WTC11 (cell line): ENCODE measurements around the gene RBBP7. TPM values are rescaled to one million over a fixed set of nuclear protein-coding genes. Genes with fewer than 3 reads are reported as not detected.

ENCODE experiments used
- ATAC-seq: fragments of 200-7000 bp; cut with Tn5 transposase; 2 replicates; pipeline ENCODE4 v1.10.0; 2021; ENCODE audit warnings: mild to moderate bottlenecking, moderate library complexity
- CTCF ChIA-PET: fragments of 300-600 bp; sonication (Branson Sonifier 250); formaldehyde crosslinking; loops from one replicate; lab custom pipeline; 2021; ENCODE audit warnings: antibody characterized with exemption; lab: Charles Lee
- POLR2A ChIA-PET: fragments of 350-600 bp; sonication (Branson Sonifier 250); formaldehyde crosslinking; loops from one replicate; lab custom pipeline; 2021; ENCODE audit warnings: antibody characterized with exemption; lab: Charles Lee
- DNase-seq: peaks from one replicate; pipeline ENCODE4 v3.0.0; 2021; ENCODE audit warnings: low spot score
- H3K27ac Mint-ChIP-seq: 2 replicates; pipeline ENCODE4 v1.8.0; 2021; ENCODE audit warnings: mixed read lengths
- H3K27me3 Mint-ChIP-seq: 2 replicates; pipeline ENCODE4 v1.8.0; 2021; ENCODE audit warnings: low read depth, mild to moderate bottlenecking, moderate library complexity, mixed read lengths
- H3K36me3 Mint-ChIP-seq: 2 replicates; pipeline ENCODE4 v1.8.0; 2021; ENCODE audit warnings: mixed read lengths
- H3K4me1 Mint-ChIP-seq: 2 replicates; pipeline ENCODE4 v1.8.0; 2022; ENCODE audit warnings: mixed read lengths
- H3K4me3 Mint-ChIP-seq: 2 replicates; pipeline ENCODE4 v1.8.0; 2021; ENCODE audit warnings: mild to moderate bottlenecking, moderate library complexity, mixed read lengths
- H3K9me3 Mint-ChIP-seq: 2 replicates; pipeline ENCODE4 v1.8.0; 2021; ENCODE audit warnings: mixed read lengths
- ATF2 ChIP-seq: sonication (generic); formaldehyde crosslinking; IDR thresholded peaks from 2 replicates; pipeline ENCODE4 v1.8.1; 2022; ENCODE audit warnings: low read depth, missing genetic modification reagents, borderline replicate concordance
- CBFB ChIP-seq: sonication (generic); formaldehyde crosslinking; IDR thresholded peaks from 2 replicates; pipeline ENCODE4 v1.8.1; 2022; ENCODE audit warnings: mild to moderate bottlenecking, low read depth, missing genetic modification reagents
- ELF4 ChIP-seq: sonication (generic); formaldehyde crosslinking; IDR thresholded peaks from 2 replicates; pipeline ENCODE4 v1.8.1; 2022; ENCODE audit warnings: low read depth, mild to moderate bottlenecking, moderate library complexity, missing genetic modification reagents
- ESRRA ChIP-seq: sonication (generic); formaldehyde crosslinking; IDR thresholded peaks from 2 replicates; pipeline ENCODE4 v1.8.1; 2022; ENCODE audit warnings: mild to moderate bottlenecking, missing genetic modification reagents, borderline replicate concordance
- FOXP4 ChIP-seq: sonication (generic); formaldehyde crosslinking; IDR thresholded peaks from 2 replicates; pipeline ENCODE4 v1.8.0; 2022; ENCODE audit warnings: mild to moderate bottlenecking, missing genetic modification reagents
- KAT7 ChIP-seq: sonication (generic); formaldehyde crosslinking; IDR thresholded peaks from 2 replicates; pipeline ENCODE4 v1.8.1; 2023; ENCODE audit warnings: missing genetic modification reagents, mild to moderate bottlenecking, borderline replicate concordance
- NFATC4 ChIP-seq: fragments of 250-450 bp; sonication (Bioruptor Pico); IDR thresholded peaks from 2 replicates; pipeline ENCODE4 v1.9.0; 2021; ENCODE audit warnings: mild to moderate bottlenecking
- NFYB ChIP-seq: sonication (generic); formaldehyde crosslinking; conservative IDR thresholded peaks from 2 replicates; pipeline ENCODE4 v1.8.0; 2022; ENCODE audit warnings: low read depth, missing genetic modification reagents
- RELA ChIP-seq: sonication (generic); formaldehyde crosslinking; IDR thresholded peaks from 2 replicates; pipeline ENCODE4 v1.8.1; 2022; ENCODE audit warnings: missing genetic modification reagents, mild to moderate bottlenecking, borderline replicate concordance
- TCF7 ChIP-seq: sonication (generic); formaldehyde crosslinking; IDR thresholded peaks from 2 replicates; pipeline ENCODE4 v1.8.0; 2022; ENCODE audit warnings: mild to moderate bottlenecking, low read depth, missing genetic modification reagents, moderate library complexity
- TEAD1 ChIP-seq: sonication (generic); formaldehyde crosslinking; IDR thresholded peaks from 2 replicates; pipeline ENCODE4 v1.8.0; 2022; ENCODE audit warnings: mild to moderate bottlenecking, missing genetic modification reagents
- ZNF532 ChIP-seq: fragments of 250-450 bp; sonication (Bioruptor Pico); IDR thresholded peaks from 2 replicates; pipeline ENCODE4 v1.9.0; 2021; ENCODE audit warnings: mild to moderate bottlenecking, borderline replicate concordance
- total RNA-seq: library from RNA; stranded (reverse); gene quantifications from 3 replicates; pipeline ENCODE4 v1.2.3, GENCODE V29; 2021

The RBBP7 gene
- total RNA-seq, 1 experiment from 2014 or later: 120 TPM

- Mint-ChIP-seq H3K36me3 (peaks cover 49% of the 10 kb centered on the region), H3K9me3 (no peaks in the 10 kb centered on the region), H3K4me1 (peaks cover 13% of the 10 kb centered on the region), H3K4me3 (no peak overlapping the region), H3K27ac (no peak overlapping the region), H3K27me3 (no peaks in the 10 kb centered on the region)
- TF ChIP-seq FOXP4 (CRISPR knock-in tag) (no peak), NFATC4 (CRISPR knock-in tag) (no peak), CBFB (CRISPR knock-in tag) (no peak), ESRRA (CRISPR knock-in tag) (no peak), ATF2 (CRISPR knock-in tag) (no peak), ZNF532 (no peak)
- ChIA-PET CTCF (no interaction called here), POLR2A (no interaction called here)
- DNase-seq (no peak), ATAC-seq (no peak)
Observed at GRCh38 chrX:16848541-16848940, 21.6 kb downstream of the RBBP7 start.

- H3K4me1 Mint-ChIP-seq: peaks cover 25% of the 10 kb centered on the region
- POLR2A ChIA-PET: no interaction called here
- no peaks in the 10 kb centered on the region for H3K27me3 Mint-ChIP-seq
- no peak for DNase-seq
- peaks cover 46% of the 10 kb centered on the region for H3K36me3 Mint-ChIP-seq
- H3K27ac Mint-ChIP-seq: 0 out of 2 replicates have a peak overlapping the region, but pooled peaks have one; percentile 45
- TF ChIP-seq TCF7 (no peak), NFYB (no peak), CBFB (CRISPR knock-in tag) (no peak), RELA (CRISPR knock-in tag) (no peak), KAT7 (CRISPR knock-in tag) (no peak), FOXP4 (CRISPR knock-in tag) (no peak), TEAD1 (no peak)
- TF ChIP-seq, all 79 proteins: peak for 0
- Mint-ChIP-seq H3K4me3 (no peak overlapping the region), H3K9me3 (no peaks in the 10 kb centered on the region)
- CTCF ChIA-PET: no interaction called here
- no peak for ATAC-seq
Observed at GRCh38 chrX:16845686-16846085, 24.5 kb downstream of the RBBP7 start.

- Mint-ChIP-seq H3K4me3 (no peak overlapping the region), H3K27ac (peak overlapping the region; percentile 89), H3K36me3 (peaks cover 36% of the 10 kb centered on the region), H3K27me3 (no peaks in the 10 kb centered on the region), H3K4me1 (peaks cover 44% of the 10 kb centered on the region), H3K9me3 (no peaks in the 10 kb centered on the region)
- DNase-seq: no peak
- TF ChIP-seq ELF4 (no peak), NFYB (no peak)
- CTCF ChIA-PET: no interaction called here
- ATAC-seq: peak; percentile 48; the same call in 1 of the 2 replicates
- POLR2A ChIA-PET: no interaction called here
Observed at GRCh38 chrX:16843208-16843909, 26.8 kb downstream of the RBBP7 start.
